HG02884 (cell line): ENCODE measurements around the gene RHOC.
"Not testable (repeated sequence)": the region's sequence is repeated elsewhere in the genome, so short reads cannot be mapped to it uniquely, and the experiment has no call there.

ENCODE experiments used
- ATAC-seq: cut with Tn5 transposase; IDR thresholded peaks from one replicate; pipeline ENCODE4 v1.9.1; 2021; ENCODE audit warnings: mild to moderate bottlenecking, moderate library complexity; ENCODE audit not compliant: unreplicated experiment

Gene RHOC

GRCh38 chr1:112706505-112707220 is at the start of gene RHOC:
Gene RHOC, minus strand, starts transcription at chr1:112707127. Its CDS starts 3,328 bp downstream, at chr1:112703799.
- ATAC-seq: peak; percentile 46

GRCh38 chr1:112754116-112754628 is 47.2 kb upstream of the RHOC start:
- no peak for ATAC-seq

- no peak for ATAC-seq
Measured at GRCh38 chr1:112748396-112748795, 41.5 kb upstream of the RHOC start.

GRCh38 chr1:112744009-112744578 is 37.2 kb upstream of the RHOC start:
- ATAC-seq: no peak

- ATAC-seq: no peak
Measured at GRCh38 chr1:112743174-112744008, 36.5 kb upstream of the RHOC start.

GRCh38 chr1:112737573-112737972 is 30.6 kb upstream of the RHOC start:
- ATAC-seq: no peak

- ATAC-seq: no peak
Measured at GRCh38 chr1:112735752-112736151, 28.8 kb upstream of the RHOC start.

GRCh38 chr1:112731451-112731850 is 24.5 kb upstream of the RHOC start:
- no peak for ATAC-seq

GRCh38 chr1:112729909-112730308 is 23.0 kb upstream of the RHOC start:
- ATAC-seq: no peak

GRCh38 chr1:112729011-112729410 is 22.1 kb upstream of the RHOC start:
- ATAC-seq: not testable (repeated sequence)

- not testable (repeated sequence) for ATAC-seq
Measured at GRCh38 chr1:112728306-112728971, 21.5 kb upstream of the RHOC start.

GRCh38 chr1:112727716-112728115 is 20.8 kb upstream of the RHOC start:
- no peak for ATAC-seq

GRCh38 chr1:112724240-112724639 is 17.3 kb upstream of the RHOC start:
- not testable (repeated sequence) for ATAC-seq

- ATAC-seq: no peak
Measured at GRCh38 chr1:112723511-112723839, 16.5 kb upstream of the RHOC start.

GRCh38 chr1:112722601-112723510 is 15.9 kb upstream of the RHOC start:
- no peak for ATAC-seq

- no peak for ATAC-seq
Measured at GRCh38 chr1:112721966-112722524, 15.1 kb upstream of the RHOC start.

GRCh38 chr1:112721294-112721693 is 14.4 kb upstream of the RHOC start:
- not testable (repeated sequence) for ATAC-seq

- no peak for ATAC-seq
Measured at GRCh38 chr1:112720800-112721199, 13.9 kb upstream of the RHOC start.

GRCh38 chr1:112719706-112720105 is 12.8 kb upstream of the RHOC start:
- no peak for ATAC-seq
